Thoracic aorta (tissue), 2 donors: ENCODE data around the gene ATP8B3. TPM values are rescaled to one million over a fixed set of nuclear protein-coding genes. Genes with fewer than 3 reads are reported as not detected.

ENCODE experiments used
- ATAC-seq: fragments of 150-250 bp; one replicate; pipeline ENCODE4 v1.8.0; 2017; ENCODE audit warnings: low read depth; ENCODE audit not compliant: insufficient number of reproducible peaks, low FRiP score
- DNase-seq: peaks from one replicate; pipeline ENCODE4 v3.0.0-alpha.2; 2020; ENCODE audit warnings: low spot score
- H3K27ac ChIP-seq, 2 donors: fragments of 200-600 bp; sonication (generic); 1 replicate in 1 of 2; 2 replicates in 1 of 2; pipeline ENCODE4 v1.5.1; 2016; ENCODE audit warnings: mild to moderate bottlenecking in 2 of 2, moderate library complexity in 2 of 2
- H3K27me3 ChIP-seq: fragments of 200-600 bp; sonication (generic); replicated peaks from 2 replicates; pipeline ENCODE4 v1.6.0; 2016; ENCODE audit warnings: mild to moderate bottlenecking; ENCODE audit not compliant: insufficient read depth
- H3K36me3 ChIP-seq: fragments of 200-600 bp; sonication (generic); one replicate; pipeline ENCODE4 v1.5.1; 2016
- H3K4me1 ChIP-seq, 2 donors: fragments of 200-600 bp; sonication (generic); 1 replicate in 1 of 2; 2 replicates in 1 of 2; pipeline versions ENCODE4 v1.5.1 to v1.6.0; 2016; ENCODE audit warnings: low read depth in 2 of 2, mild to moderate bottlenecking in 1 of 2; ENCODE audit not compliant: control insufficient read depth in 1 of 2
- H3K4me3 ChIP-seq: fragments of 200-600 bp; sonication (generic); 2 replicates; pipeline ENCODE4 v1.5.1; 2016; ENCODE audit warnings: mild to moderate bottlenecking
- H3K9me3 ChIP-seq: fragments of 200-600 bp; sonication (generic); 2 replicates; pipeline ENCODE4 v1.5.1; 2016
- CTCF ChIP-seq: fragments of 200-600 bp; sonication (generic); IDR thresholded peaks from one replicate; pipeline ENCODE4 v1.5.1; 2019; ENCODE audit warnings: antibody characterized with exemption
- total RNA-seq, 2 donors: library from RNA; depleted of rRNA; stranded (reverse); fragments of >200 nt; gene quantifications; one replicate each; pipeline versions ENCODE4 v1.1.0 to v1.2.3, GENCODE V29; 2016

ATP8B3 gene
- total RNA-seq, 2 donors from 2014 or later, result 0.21 to 1.4 TPM

DNA sequence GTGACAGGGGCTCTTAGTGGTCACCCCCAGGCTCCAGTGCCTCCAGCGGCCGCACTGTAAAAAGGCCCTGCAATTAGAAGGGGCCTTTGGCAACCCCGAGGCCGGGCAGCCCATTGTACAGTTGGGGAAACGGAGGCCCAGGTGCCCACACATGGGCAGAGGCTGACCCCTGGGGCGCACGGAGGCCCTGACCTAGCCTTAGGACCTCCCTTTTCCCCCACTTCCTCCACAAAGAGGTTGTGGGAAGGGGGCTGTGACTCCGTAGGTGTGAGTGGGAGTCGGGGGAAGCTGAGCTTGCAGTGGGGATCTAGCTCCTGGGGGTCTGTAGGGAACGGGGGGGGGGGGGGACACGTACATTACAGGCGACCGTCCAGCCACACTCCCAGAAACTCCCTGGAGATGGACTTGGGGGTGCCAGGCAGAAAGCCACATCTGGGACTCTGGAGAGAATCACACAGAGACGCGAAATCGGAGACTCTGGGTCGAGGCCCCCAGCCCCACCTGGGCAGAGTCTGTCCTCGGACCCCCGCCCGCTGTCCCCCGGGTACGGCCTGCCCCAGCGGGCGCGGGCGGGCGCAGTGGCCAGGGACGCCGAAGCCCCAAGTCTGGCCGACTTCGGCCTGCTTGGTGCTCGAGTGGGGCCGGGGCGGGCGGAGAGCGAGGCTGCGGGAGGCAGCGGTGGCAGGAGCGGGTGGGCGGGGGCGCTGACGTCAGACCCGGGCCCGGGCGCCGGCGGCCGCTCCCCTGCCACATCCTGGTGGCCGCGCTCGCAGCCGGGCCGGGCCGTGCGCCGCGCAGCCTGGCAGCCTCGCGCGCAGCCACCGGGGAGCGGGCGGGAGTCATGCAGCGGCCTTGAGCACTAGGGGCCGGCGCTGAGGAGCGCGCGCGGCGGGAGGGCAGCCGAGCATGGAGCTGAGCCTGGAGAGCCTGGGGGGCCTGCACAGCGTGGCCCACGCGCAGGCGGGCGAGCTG is 59.0 kb downstream of the ATP8B3 start, which contains the start of gene ONECUT3:
ONECUT3 (plus strand) TSS at position 750 of the 972 bp plus-strand sequence; CDS start at position 907, 157 bp downstream.
- DNase-seq (no peak), ATAC-seq (no peak)
- Histone ChIP-seq H3K36me3 (no peaks in the 10 kb centered on the region), H3K4me1 (peaks cover 13 to 35% of the 10 kb centered on the region in 2 donors), H3K27me3 (peaks cover 19% of the 10 kb centered on the region), H3K27ac (no peak within 1 kb of the TSS), H3K4me3 (no peak within 1 kb of the TSS), H3K9me3 (no peaks in the 10 kb centered on the region)
- no peak for TF ChIP-seq CTCF

- ATAC-seq, result no peak
- peaks cover 13 to 32% of the 10 kb centered on the region in 2 donors for H3K4me1 ChIP-seq
Observed at GRCh38 chr19:1752009-1752756, 59.9 kb downstream of the ATP8B3 start.

DNA sequence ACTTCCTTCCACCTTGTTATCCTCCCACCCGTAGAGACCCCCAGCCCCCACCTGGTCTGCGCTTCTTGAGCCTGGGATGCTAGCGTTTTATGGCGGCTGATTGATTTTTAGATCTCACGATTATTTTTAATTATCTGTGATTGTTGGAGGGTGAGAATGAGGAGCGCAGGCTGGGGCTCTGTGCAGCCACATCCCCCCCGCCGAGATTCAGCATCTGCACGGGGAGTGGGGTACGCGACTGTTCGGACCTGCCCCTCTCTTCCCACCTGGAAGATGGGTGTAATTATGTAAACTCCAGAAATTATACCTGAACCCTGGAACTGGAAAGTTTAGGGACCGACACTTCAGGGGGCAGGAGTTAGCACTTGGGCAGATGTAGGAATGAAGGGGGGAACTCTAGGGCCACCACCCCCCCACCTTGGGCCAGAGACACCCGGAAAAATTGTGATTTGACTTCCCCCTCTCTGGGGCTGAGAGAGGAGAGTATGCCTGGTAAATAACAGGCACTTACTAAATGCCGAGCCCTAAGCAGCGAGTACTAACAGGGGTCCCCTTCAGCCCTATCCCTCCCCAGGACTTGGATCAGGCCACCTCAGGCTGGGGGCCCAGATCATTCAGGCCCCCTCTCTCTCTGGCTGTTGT is 60.6 kb downstream of the ATP8B3 start:
- Histone ChIP-seq H3K4me1 (peaks cover 13 to 29% of the 10 kb centered on the region in 2 donors), H3K36me3 (no peaks in the 10 kb centered on the region), H3K4me3 (no peak overlapping the region), H3K27me3 (peaks cover 25% of the 10 kb centered on the region), H3K27ac (no peak overlapping the region), H3K9me3 (no peaks in the 10 kb centered on the region)
- no peak for ATAC-seq
- no peak for TF ChIP-seq CTCF
- DNase-seq, result no peak

More at GRCh38 chr19:1752009-1752756, 59.9 kb downstream of the ATP8B3 start:
- Histone ChIP-seq H3K4me3 (no peak overlapping the region), H3K27ac (no peak overlapping the region), H3K36me3 (no peaks in the 10 kb centered on the region), H3K9me3 (no peaks in the 10 kb centered on the region), H3K27me3 (peaks cover 25% of the 10 kb centered on the region)
- TF ChIP-seq CTCF, result no peak
- DNase-seq, result no peak

DNA sequence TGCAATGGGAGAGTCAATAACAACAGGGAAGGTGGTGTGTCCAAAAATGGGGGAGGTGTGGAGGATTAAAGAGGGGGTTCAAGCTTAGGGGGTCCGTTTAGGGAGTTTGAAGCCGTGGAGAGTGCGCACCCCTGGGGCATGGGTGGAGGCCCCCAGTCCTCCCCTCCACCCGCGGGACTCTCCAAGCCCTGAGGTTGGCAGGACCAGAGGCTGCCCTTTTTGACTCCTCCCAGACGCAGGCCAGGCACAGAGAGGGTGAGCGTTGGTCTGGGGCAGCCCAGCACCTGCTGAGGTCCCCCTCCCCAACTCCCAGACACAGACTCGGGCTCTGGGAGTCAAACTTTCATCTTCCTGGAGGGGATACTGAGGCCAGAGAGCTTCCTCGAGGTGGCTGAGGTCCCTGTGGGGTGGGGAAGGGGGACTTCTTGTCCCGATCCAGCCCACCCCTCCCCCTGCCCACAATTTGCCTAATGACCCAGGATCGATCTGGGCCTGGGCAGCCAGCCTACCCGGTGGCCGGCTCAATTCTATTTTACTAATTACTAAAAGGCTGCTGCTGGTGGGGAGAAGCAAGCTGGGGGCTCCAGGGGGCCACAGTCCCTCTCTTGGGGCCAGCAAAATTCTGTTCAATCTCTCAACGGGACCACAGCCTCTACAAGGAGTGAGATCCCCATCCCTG is 61.6 kb downstream of the ATP8B3 start:
- Histone ChIP-seq H3K4me3 (peak overlapping the region; percentile 18), H3K27me3 (peaks cover 16% of the 10 kb centered on the region), H3K9me3 (no peaks in the 10 kb centered on the region), H3K27ac (no peak overlapping the region), H3K36me3 (no peaks in the 10 kb centered on the region), H3K4me1 (peaks cover 13 to 29% of the 10 kb centered on the region in 2 donors)
- no peak for ATAC-seq
- no peak for DNase-seq
- TF ChIP-seq CTCF, result no peak
